Activated naive CD8-positive, alpha-beta T cell treated with anti-CD3 and anti-CD28 coated beads for 36 hours (primary cell): ENCODE measurements around the gene C2orf69. TPM values are rescaled to one million over a fixed set of nuclear protein-coding genes. Genes with fewer than 3 reads are reported as not detected.
A peak's percentile ranks its signal among the peaks of the same experiment; 100 is the strongest.

Source experiments
- DNase-seq: peaks from one replicate; pipeline ENCODE4 v3.0.0; 2021
- H3K27ac Mint-ChIP-seq: one replicate; pipeline ENCODE4 v1.8.0; 2022; ENCODE audit warnings: mild to moderate bottlenecking, moderate library complexity, mixed read lengths
- H3K27me3 Mint-ChIP-seq: one replicate; pipeline ENCODE4 v1.8.0; 2022; ENCODE audit warnings: mild to moderate bottlenecking, mixed read lengths
- H3K36me3 Mint-ChIP-seq: one replicate; pipeline ENCODE4 v1.8.0; 2021; ENCODE audit warnings: mild to moderate bottlenecking, mixed read lengths
- H3K4me1 Mint-ChIP-seq: one replicate; pipeline ENCODE4 v1.8.0; 2021; ENCODE audit warnings: mixed read lengths
- H3K4me3 Mint-ChIP-seq: one replicate; pipeline ENCODE4 v1.8.0; 2022; ENCODE audit warnings: mild to moderate bottlenecking, moderate library complexity, mixed read lengths
- H3K9me3 Mint-ChIP-seq: one replicate; pipeline ENCODE4 v1.8.0; 2022; ENCODE audit warnings: mixed read lengths
- total RNA-seq, 2 experiments: library from RNA; stranded (reverse); gene quantifications; one replicate each; pipeline ENCODE4 v1.2.3, GENCODE V29; 2021

Gene C2orf69
- 10 to 100 TPM; 20.6 to 20.8 TPM for total RNA-seq

- peaks cover 28% of the 10 kb centered on the region for H3K4me1 Mint-ChIP-seq
- H3K9me3 Mint-ChIP-seq: peaks cover 5% of the 10 kb centered on the region
- H3K36me3 Mint-ChIP-seq: peaks cover 22% of the 10 kb centered on the region
- H3K4me3 Mint-ChIP-seq: peak within 1 kb of the TSS; percentile 99
- peak within 1 kb of the TSS; percentile 94 for H3K27ac Mint-ChIP-seq
- H3K27me3 Mint-ChIP-seq: peaks cover 9% of the 10 kb centered on the region
- peak; percentile 90 for DNase-seq
Measured at GRCh38 chr2:199911052-199911876, at the start of gene C2orf69. Gene C2orf69, plus strand, starts transcription at chr2:199911293. Its CDS starts 146 bp downstream, at chr2:199911439.

- no peaks in the 10 kb centered on the region for H3K9me3 Mint-ChIP-seq
- no peak overlapping the region for H3K27ac Mint-ChIP-seq
- H3K4me3 Mint-ChIP-seq: no peak overlapping the region
- DNase-seq: no peak
- H3K36me3 Mint-ChIP-seq: no peaks in the 10 kb centered on the region
- H3K27me3 Mint-ChIP-seq: peaks cover 42% of the 10 kb centered on the region
- no peaks in the 10 kb centered on the region for H3K4me1 Mint-ChIP-seq
Measured at GRCh38 chr2:199862788-199863187, 48.3 kb upstream of the C2orf69 start.

- Mint-ChIP-seq H3K4me3 (no peak overlapping the region), H3K27me3 (peaks cover 42% of the 10 kb centered on the region), H3K9me3 (no peaks in the 10 kb centered on the region), H3K36me3 (no peaks in the 10 kb centered on the region), H3K4me1 (no peaks in the 10 kb centered on the region), H3K27ac (no peak overlapping the region)
- no peak for DNase-seq
Measured at GRCh38 chr2:199865905-199866304, 45.2 kb upstream of the C2orf69 start.

GRCh38 chr2:199868431-199869226 lies 42.5 kb upstream of the C2orf69 start:
- Mint-ChIP-seq H3K4me3 (no peak overlapping the region), H3K27ac (no peak overlapping the region), H3K4me1 (no peaks in the 10 kb centered on the region), H3K27me3 (peaks cover 27% of the 10 kb centered on the region), H3K36me3 (no peaks in the 10 kb centered on the region), H3K9me3 (no peaks in the 10 kb centered on the region)
- no peak for DNase-seq

GRCh38 chr2:199869227-199869541 lies 41.9 kb upstream of the C2orf69 start:
- Mint-ChIP-seq H3K27ac (no peak overlapping the region), H3K9me3 (peaks cover 4% of the 10 kb centered on the region), H3K27me3 (peaks cover 28% of the 10 kb centered on the region), H3K4me3 (no peak overlapping the region), H3K4me1 (no peaks in the 10 kb centered on the region), H3K36me3 (peaks cover 4% of the 10 kb centered on the region)
- no peak for DNase-seq

- Mint-ChIP-seq H3K36me3 (peaks cover 6% of the 10 kb centered on the region), H3K4me1 (no peaks in the 10 kb centered on the region), H3K9me3 (peaks cover 8% of the 10 kb centered on the region), H3K27ac (no peak overlapping the region), H3K4me3 (no peak overlapping the region), H3K27me3 (peaks cover 32% of the 10 kb centered on the region)
- DNase-seq: no peak
Measured at GRCh38 chr2:199869653-199870052, 41.4 kb upstream of the C2orf69 start.

- no peak for DNase-seq
- H3K36me3 Mint-ChIP-seq: peaks cover 6% of the 10 kb centered on the region
- H3K4me3 Mint-ChIP-seq: no peak overlapping the region
- H3K9me3 Mint-ChIP-seq: peaks cover 8% of the 10 kb centered on the region
- H3K27me3 Mint-ChIP-seq: peaks cover 33% of the 10 kb centered on the region
- H3K4me1 Mint-ChIP-seq: no peaks in the 10 kb centered on the region
- H3K27ac Mint-ChIP-seq: no peak overlapping the region
Measured at GRCh38 chr2:199870581-199870980, 40.5 kb upstream of the C2orf69 start.

- Mint-ChIP-seq H3K9me3 (peaks cover 8% of the 10 kb centered on the region), H3K36me3 (peaks cover 6% of the 10 kb centered on the region), H3K4me1 (no peaks in the 10 kb centered on the region)
Measured at GRCh38 chr2:199874209-199874608, 36.9 kb upstream of the C2orf69 start.

GRCh38 chr2:199875400-199875799 lies 35.7 kb upstream of the C2orf69 start:
- peaks cover 12% of the 10 kb centered on the region for H3K27me3 Mint-ChIP-seq
- H3K9me3 Mint-ChIP-seq: peaks cover 8% of the 10 kb centered on the region
- no peak overlapping the region for H3K4me3 Mint-ChIP-seq
- no peak overlapping the region for H3K27ac Mint-ChIP-seq
- no peaks in the 10 kb centered on the region for H3K4me1 Mint-ChIP-seq
- peaks cover 6% of the 10 kb centered on the region for H3K36me3 Mint-ChIP-seq
- DNase-seq: no peak

More at GRCh38 chr2:199874209-199874608, 36.9 kb upstream of the C2orf69 start:
- Mint-ChIP-seq H3K4me3 (no peak overlapping the region), H3K27me3 (peaks cover 16% of the 10 kb centered on the region), H3K27ac (no peak overlapping the region)
- no peak for DNase-seq

- peaks cover 18% of the 10 kb centered on the region for H3K27me3 Mint-ChIP-seq
- H3K36me3 Mint-ChIP-seq: peaks cover 2% of the 10 kb centered on the region
- peaks cover 6% of the 10 kb centered on the region for H3K9me3 Mint-ChIP-seq
- H3K4me3 Mint-ChIP-seq: no peak overlapping the region
- DNase-seq: no peak
- H3K4me1 Mint-ChIP-seq: peaks cover 4% of the 10 kb centered on the region
- no peak overlapping the region for H3K27ac Mint-ChIP-seq
Measured at GRCh38 chr2:199882667-199883066, 28.4 kb upstream of the C2orf69 start.

GRCh38 chr2:199883474-199884212 lies 27.4 kb upstream of the C2orf69 start:
- H3K27me3 Mint-ChIP-seq: peaks cover 18% of the 10 kb centered on the region
- no peak overlapping the region for H3K4me3 Mint-ChIP-seq
- peaks cover 6% of the 10 kb centered on the region for H3K9me3 Mint-ChIP-seq
- H3K36me3 Mint-ChIP-seq: peaks cover 2% of the 10 kb centered on the region
- no peak overlapping the region for H3K27ac Mint-ChIP-seq
- H3K4me1 Mint-ChIP-seq: peaks cover 4% of the 10 kb centered on the region
- DNase-seq: no peak

GRCh38 chr2:199895406-199895805 lies 15.7 kb upstream of the C2orf69 start:
- Mint-ChIP-seq H3K27ac (no peak overlapping the region), H3K4me1 (no peaks in the 10 kb centered on the region), H3K27me3 (no peaks in the 10 kb centered on the region), H3K36me3 (no peaks in the 10 kb centered on the region), H3K4me3 (no peak overlapping the region), H3K9me3 (no peaks in the 10 kb centered on the region)
- DNase-seq: no peak

- Mint-ChIP-seq H3K27ac (no peak overlapping the region), H3K36me3 (no peaks in the 10 kb centered on the region), H3K4me3 (no peak overlapping the region), H3K9me3 (no peaks in the 10 kb centered on the region), H3K27me3 (peaks cover 3% of the 10 kb centered on the region), H3K4me1 (no peaks in the 10 kb centered on the region)
- DNase-seq: no peak
Measured at GRCh38 chr2:199896617-199897016, 14.5 kb upstream of the C2orf69 start.

GRCh38 chr2:199901942-199902341 lies 9.2 kb upstream of the C2orf69 start:
- H3K27me3 Mint-ChIP-seq: peaks cover 37% of the 10 kb centered on the region
- H3K36me3 Mint-ChIP-seq: no peaks in the 10 kb centered on the region
- no peak overlapping the region for H3K4me3 Mint-ChIP-seq
- DNase-seq: no peak
- H3K9me3 Mint-ChIP-seq: no peaks in the 10 kb centered on the region
- H3K4me1 Mint-ChIP-seq: no peaks in the 10 kb centered on the region
- no peak overlapping the region for H3K27ac Mint-ChIP-seq

GRCh38 chr2:199902486-199903110 lies 8.5 kb upstream of the C2orf69 start:
- Mint-ChIP-seq H3K4me1 (no peaks in the 10 kb centered on the region), H3K9me3 (no peaks in the 10 kb centered on the region), H3K36me3 (no peaks in the 10 kb centered on the region), H3K27me3 (peaks cover 39% of the 10 kb centered on the region), H3K27ac (no peak overlapping the region), H3K4me3 (no peak overlapping the region)
- no peak for DNase-seq
